DMS 273 (cell line): Measurements from ENCODE around the gene NDRG3.
A peak's percentile ranks its signal among the peaks of the same experiment; 100 is the strongest.

Source experiments
- DNase-seq: peaks from one replicate; lab custom pipeline; 2025; ENCODE audit not compliant: unreplicated experiment; lab: John Stamatoyannopoulos, UW

The NDRG3 gene

DNA sequence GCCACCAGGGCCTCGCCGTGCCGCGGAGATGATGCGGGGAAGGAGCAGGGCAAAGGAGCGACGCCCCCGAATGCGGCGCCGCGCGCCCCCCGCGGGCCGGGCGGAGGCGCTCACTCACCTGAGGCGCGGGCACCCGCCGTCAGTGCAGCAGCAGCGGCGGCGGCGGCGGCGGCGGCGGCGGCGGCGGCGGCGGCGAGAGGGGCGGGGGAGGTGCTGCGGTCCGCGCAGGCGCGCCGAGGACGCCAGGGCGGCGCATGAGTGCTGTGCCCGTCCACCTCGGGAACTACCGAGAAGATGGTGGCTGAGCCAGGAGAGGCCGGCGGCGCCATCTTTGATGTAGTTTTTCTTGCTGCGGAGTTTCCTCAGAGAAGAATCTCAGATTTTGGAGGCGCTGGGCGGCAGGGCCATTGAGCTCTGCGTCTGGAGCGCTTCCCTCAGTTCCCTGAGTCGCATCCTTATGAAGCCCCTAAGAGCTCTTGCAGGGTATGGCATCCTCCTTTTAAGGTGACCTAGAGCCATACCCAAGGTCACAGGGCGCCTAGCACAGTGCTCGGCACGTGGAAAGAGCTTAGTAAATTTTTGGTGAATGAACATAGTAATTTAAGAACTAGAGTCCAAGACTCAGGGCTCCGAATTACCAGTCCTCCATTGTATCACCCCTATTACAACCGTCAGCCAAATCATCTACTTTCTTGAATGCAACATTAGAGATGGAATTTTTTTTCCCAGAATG lies at the start of gene NDRG3:
NDRG3 (minus strand) TSS at position 164 of the 733 bp plus-strand sequence. CDS start 24,355 bp downstream, outside the sequence.
- DNase-seq: peak; percentile 98

DNA sequence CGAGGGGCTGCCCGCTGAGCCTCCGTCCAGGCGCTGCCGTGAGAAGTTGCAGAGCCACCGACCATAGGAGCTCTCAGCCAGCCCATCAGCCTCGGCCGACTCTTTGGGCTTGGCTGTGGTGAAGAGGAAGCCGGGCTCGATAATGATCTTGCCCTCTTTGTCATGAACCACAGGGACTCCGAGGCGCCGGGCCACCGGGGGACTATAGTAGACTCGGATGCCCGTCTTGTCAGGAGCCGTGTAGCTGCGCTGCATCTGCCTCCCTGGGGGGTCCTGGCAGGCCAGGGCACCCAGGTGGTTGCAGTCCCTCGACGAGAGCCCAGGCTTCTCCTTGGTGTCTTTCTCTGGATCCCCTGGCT lies 48.2 kb upstream of the NDRG3 start:
- no peak for DNase-seq

DNA sequence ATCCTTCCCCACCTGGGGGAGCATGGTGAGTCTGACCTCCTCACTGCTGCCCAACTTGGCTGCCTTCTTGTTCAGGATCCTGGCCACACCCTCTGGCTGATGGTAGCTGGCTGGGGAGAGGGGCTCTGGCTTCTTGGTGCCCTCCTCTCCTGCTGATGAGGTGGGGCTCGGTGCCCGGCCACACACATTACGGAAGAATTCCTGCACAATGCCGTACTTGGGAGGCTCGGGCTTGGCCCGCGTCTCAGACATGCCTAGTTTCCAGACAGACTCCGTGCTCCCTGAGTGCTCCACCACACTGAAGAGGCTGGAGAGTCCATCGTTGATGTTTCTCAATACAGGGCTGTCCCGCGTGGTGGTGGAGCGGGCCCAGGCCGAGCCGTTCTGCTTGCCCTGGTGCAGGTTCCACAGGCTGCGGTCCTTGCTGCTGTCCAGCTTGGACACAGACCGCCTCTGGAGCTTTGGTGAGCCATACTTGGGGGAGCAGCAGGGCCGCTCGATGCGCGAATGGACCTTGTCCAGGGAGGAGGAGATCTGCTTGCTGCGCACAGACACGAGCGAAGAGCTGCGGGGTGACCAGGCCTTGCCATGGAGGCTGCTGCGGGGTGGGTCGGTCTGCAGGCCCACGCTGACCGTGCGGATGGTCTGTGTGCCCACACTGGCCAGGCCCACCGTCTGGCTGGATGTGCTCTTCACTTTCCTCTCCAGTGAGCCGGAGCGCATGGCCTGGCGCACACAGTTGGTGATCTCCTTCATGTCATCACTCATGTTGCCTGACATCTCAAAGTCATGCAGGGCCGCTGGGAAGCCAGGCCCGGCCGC lies 47.6 kb upstream of the NDRG3 start:
- DNase-seq: no peak

- peak; percentile 84 for DNase-seq
These were observed 46.5 kb upstream of the NDRG3 start for GRCh38 chr20:36792422-36792821.

- no peak for DNase-seq
These were observed 46.0 kb upstream of the NDRG3 start for GRCh38 chr20:36791862-36792261.

GRCh38 chr20:36786663-36787062 lies 40.8 kb upstream of the NDRG3 start:
- DNase-seq: no peak

DNA sequence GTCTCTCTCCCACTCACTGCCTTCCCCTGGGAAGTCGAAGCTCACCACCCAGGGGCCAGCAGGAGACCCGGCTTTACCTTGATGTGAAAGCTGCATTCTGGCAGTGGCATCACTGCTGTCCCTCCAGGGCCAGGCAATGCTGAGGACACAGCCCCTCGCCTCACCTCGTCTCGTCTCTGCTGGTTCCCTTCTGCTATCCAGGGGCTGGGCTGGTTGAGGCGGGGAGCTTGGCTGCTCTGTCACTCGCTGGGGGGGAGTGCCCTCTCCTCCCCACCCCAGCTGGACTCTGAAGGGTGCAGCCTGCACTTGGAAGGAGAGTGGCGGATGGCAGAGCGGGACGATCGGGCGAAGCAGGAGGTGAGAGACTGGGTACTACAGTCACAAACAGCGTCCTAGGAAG lies 40.4 kb upstream of the NDRG3 start:
- no peak for DNase-seq

DNA sequence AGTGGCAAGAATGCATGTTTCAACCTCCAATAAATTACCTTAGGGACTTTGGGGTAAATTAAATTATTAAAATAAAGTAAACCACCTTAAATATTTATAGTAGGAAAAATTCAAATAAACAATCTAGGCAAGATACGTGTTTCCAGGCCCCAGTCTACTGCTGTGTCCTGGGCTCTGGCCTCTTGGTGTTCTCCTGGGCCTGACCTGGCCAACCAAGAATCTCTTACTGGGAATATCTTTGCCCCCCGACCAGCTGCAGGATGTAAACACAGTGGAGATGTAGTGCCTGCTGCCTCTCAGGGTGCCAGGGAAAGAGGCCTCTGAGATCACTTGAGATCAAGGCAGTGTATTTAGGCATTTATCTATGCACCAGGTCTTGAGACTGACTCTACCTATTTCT lies 39.4 kb upstream of the NDRG3 start:
- no peak for DNase-seq

DNA sequence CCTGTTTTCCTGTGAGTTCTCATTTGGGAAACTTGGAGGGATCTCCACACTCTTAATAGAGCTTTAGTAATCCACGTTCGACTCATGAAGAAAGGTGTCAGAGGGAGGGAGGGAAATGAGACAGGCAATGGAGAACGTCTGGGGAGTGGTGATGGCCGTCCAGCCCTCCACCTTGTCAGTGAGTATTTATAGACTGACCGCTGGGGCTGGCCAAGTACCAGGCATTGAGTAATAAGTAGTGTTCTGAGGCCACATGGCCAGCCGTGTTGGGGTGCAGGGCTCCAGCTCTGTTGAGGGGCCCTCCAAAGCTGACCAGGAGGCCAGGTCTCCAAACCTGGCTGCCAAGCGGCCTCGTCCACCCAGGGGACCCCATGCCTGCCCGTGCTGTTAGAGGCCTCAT lies 39.0 kb upstream of the NDRG3 start:
- DNase-seq: no peak

DNA sequence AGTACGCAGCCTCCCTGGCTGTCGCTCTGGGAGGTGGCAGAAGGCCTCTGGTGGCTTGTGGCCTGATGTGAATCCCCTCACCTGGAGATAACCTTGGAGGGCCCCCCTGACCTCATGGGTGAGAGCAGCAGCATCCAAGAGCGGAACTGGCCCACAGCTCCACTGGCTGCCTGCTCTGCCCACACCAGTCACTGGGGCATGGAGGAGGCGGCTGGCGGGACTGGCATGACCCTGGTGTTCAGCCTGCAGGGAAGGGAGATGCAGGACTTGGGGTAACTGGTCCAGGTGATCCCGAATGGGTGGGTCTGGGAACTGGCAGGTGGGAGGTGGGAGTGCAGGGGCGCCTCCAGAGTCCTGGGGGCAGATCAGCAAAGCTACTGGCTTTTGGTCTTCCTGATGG lies 38.2 kb upstream of the NDRG3 start:
- DNase-seq: no peak

DNA sequence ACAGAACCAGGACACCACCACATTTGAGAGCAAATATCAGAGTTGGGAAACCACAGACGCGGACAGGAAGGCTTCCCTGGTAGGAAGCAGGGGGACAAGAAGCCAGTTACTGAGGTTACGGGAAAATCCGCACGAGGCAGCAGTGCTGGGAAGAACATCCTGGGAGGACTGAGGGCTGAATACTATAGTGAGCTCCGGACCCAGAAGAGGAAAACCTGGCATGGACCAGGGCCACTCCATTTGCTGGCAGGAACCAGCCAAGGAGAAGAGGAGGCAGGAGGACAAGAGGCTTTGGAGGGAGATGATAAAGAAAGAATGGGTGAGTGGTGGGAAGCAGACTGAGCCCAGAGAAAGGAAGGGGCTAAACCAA lies 33.8 kb upstream of the NDRG3 start:
- DNase-seq: peak; percentile 47

- peak; percentile 32 for DNase-seq
These were observed 33.2 kb upstream of the NDRG3 start for GRCh38 chr20:36778831-36779655.

DNA sequence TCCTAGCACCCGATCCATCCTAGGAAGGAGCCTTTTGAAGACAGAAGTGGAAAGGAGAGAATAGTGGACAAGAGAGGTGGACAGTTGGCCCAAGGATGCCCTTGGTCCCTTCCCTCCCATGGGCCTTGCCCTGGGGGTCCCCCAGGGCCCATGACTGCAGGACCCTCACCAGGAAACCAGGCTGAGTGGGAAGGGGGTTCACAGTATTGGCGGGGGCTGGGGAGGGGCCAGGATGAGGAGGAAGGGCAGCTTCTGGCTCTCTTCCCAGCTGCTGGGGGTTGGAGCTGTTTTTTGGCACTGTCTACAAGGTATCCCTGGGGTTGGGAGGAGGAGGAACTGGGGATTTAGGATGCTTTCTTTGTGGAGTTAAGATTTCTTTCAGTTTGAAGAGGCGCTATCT lies 31.7 kb upstream of the NDRG3 start:
- peak; percentile 72 for DNase-seq

DNA sequence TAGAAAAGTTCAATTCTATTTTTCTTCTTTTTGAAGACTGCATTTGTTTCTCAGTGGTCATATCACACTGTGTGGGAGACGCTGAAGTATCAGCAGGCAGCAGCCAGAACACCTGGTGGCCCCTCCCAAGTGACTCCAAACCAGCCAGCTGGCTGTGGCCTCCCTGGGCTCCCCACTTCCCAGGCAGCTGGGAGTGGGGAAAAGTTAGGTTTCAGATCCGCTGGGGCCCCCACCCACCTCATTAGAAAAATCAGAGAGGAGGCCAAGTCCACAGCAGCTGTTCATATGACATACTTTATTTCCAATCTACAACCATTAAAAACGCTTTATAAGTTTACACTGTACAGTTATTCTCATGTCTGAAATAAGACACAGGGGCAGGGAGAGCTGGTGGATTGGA lies 31.3 kb upstream of the NDRG3 start:
- DNase-seq: peak; percentile 88

DNA sequence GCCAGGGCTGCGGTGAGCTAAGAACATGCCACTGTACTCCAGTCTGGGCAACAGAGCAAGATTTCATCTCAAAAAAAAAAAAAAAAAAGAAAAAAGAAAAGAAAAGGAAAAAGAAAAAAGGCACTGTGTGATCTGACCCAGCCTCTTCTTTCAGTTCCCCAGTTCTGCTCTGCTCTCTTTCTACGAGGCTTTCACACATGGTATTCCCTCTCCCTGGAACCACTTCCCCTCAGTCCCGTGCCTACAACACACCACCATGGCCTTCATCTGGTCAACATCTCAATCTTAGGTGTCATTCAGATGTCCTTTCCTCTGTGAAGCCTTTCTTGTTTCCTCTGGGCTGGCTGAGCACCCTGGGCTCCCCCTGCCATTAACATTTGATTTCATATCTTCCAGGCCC lies 29.9 kb upstream of the NDRG3 start:
- DNase-seq: no peak

DNA sequence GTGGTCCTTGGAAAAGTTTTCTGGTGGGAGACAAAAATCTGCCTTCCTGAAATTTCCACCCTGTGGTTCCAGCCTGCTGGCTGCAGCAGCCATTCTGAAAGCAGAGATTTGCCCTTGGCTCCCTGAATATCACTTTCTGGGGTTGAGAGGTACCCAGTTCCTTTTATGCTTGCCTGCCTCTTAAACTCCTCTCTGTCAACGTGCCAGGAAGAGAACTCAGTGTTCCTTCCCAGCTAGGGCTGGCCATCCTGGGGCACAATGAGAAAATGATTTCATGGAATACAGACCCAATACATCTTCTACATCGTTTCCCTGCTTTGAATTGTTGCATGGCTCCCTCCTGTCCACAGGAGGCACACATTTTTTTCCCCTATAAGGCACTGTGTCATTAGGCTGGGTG lies 29.3 kb upstream of the NDRG3 start:
- no peak for DNase-seq

DNA sequence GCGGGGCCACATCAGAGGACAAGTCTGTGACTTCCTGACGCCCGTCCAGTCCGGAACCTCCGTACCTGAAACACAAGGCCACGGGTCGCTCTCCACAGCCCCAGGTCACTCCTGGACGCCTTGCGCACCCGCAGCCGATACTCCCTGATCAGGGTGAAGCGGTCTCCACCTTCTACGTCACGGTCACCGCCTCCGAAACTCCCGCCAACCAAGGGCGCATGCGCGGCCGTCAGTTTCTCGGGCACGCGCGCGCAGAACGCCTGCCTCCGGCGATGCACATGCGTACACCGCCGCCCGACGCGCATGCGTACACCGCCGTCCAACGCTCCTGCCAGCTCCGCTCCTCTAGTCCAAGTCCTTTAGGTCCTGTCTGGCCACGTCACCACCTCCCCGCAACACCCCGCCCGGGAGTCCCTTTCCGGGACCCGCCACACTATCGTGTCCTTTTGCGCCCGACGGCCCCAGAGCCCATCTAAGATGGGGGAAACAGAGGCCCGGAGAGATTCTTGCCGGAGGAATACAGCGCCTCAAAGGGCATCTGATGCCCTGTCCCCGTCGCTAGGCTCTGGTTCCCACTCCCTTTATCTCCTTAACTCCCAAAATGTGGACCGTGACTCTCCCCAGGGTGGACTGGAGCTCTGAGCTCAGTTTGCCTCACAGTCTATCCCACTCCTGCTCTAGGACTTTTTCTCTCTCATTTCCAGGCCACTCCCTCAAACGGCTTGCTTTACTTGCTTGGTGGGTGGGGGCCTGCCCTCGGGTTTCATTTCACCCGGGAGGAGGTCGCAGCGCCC lies 27.9 kb upstream of the NDRG3 start, which contains the start of gene DSN1:
DSN1 (minus strand) TSS at position 167 of the 794 bp plus-strand sequence. CDS start 2,305 bp downstream, outside the sequence.
- DNase-seq: peak; percentile 98

- peak; percentile 30 for DNase-seq
These were observed 27.3 kb upstream of the NDRG3 start for GRCh38 chr20:36773107-36773596.

DNA sequence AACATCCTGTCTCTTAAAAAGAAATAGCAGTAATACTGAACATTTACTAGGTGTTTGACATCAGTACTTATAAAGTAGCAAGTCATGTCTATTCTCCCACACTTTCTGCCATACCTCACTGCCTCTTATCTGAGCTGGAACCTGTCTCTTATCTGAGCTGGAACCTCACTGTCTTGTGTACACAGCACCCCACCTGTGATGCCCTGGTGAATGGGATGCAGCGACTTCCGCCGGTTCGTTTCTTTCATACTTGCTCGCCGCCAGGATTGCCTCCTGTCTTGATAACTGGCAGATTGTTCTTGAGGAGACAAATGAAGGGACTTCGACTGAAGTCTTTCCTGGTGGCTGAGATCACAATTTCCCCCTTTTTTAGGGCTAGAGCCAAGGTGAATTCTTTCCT lies 24.8 kb upstream of the NDRG3 start:
- no peak for DNase-seq

DNA sequence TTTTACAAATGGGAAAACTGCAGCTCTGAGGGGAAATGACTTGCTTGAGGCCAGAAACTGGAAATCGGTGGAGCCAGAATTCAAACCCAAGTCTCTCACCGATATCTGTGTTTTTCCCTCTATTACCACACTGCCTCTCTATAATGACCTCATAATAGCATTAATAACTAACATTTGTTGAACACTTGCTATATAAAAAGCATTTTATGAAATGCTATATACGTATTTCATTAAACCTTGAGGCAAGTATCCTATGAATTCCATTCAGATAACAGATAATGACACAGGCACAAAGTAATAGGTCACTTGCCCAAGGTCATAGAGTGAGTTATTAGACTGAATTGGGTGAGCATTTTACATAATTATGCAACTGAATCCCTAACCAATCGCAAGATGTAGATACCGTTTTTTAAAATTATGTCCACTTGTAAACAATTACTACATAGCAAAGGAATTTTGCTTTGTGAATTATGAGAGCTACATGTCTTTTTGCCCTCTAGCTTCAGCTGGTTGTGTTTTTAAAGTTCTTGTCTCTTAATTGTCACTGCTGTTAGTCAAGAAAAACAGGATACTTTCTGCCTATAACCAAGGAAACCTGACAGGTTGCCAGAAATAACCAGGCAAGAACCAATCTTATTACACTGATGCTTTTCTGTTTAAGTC lies 23.0 kb upstream of the NDRG3 start:
- no peak for DNase-seq
